ENCODE data around the gene AUTS2.

- TF ChIP-seq ARNT (IDR thresholded peaks at IDR 0.05) (no peak), SUZ12 (IDR thresholded peaks at IDR 0.05) (no peak)
Measured at GRCh38 chr7:69686366-69686765, 88.1 kb downstream of the AUTS2 start.
